Measurements from ENCODE around the gene GGA3.

GGA3 gene

DNA sequence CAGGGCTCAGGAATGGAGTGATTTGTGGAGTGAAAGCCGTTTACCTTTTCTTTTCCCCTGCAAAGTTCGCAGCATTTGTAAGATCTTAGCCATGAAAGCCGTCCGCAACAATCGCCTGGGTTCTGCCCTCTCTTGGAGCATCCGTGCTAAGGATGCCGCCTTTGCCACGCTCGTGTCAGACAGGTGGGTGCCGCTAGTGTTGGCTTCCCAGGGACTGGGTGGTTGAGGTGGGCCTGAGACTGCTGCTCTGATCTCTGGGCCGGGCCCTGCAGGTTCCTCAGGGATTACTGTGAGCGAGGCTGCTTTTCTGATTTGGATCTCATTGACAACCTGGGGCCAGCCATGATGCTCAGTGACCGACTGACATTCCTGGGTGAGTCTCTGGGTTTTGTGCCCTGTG lies 28.6 kb downstream of the GGA3 start:
- no peaks in the 10 kb centered on the region for H3K9me3 ChIP-seq (ENCODE audit: control insufficient read depth in 2 of 2, low read length in 2 of 2)
- no peak overlapping the region for H3K27ac ChIP-seq (ENCODE audit: low read length)
- H3K9ac ChIP-seq (ENCODE audit: low read length in 2 of 2) = no peak overlapping the region
- H3K4me3 ChIP-seq (ENCODE audit: low read length in 2 of 2) = no peak overlapping the region
- peaks cover 4% of the 10 kb centered on the region for H3K4me1 ChIP-seq (ENCODE audit: control insufficient read depth, insufficient read depth, low read length)
- H3K36me3 ChIP-seq (ENCODE audit: control insufficient read depth in 2 of 2, insufficient read depth in 2 of 2, low read length in 2 of 2) = peaks cover 57 to 70% of the 10 kb centered on the region in 2 donors
- no peaks in the 10 kb centered on the region for H3K27me3 ChIP-seq (ENCODE audit: control insufficient read depth in 1 of 2, insufficient read depth in 2 of 2, low read length in 2 of 2)

DNA sequence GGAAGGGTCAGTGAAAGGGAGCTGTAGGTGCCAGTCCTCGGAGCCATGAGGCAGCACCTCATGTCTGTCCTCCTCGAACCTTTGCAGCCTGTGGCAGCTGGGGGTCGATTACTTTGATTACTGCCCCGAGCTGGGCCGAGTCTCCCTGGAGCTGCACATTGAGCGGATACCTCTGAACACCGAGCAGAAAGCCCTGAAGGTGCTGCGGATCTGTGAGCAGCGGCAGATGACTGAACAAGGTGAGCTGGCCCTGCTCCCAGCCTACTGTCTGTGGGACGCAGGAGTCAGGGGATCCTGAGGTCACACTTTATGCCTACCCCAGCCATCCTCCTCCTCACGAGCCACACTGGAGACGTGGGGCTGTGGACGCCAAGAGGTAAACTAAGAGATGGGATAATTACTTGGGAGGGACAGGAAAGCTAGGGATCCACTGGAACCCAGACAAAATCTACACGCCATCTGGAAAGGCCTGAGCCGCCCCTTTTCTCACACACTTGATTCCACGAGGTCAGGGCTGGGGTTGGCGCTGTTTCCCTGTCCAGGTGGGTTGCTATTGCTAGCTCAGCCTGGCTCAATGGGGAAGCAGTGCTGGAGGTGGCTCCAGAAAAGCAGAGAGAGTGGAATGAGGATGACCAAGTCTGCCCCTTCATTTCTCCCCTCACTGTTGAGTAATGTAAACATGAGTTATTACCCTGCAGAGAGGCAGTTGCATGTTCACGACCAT lies 29.5 kb downstream of the GGA3 start:
- Histone ChIP-seq H3K4me3 (ENCODE audit: low read length in 2 of 2) (no peak overlapping the region), H3K27ac (ENCODE audit: low read length) (no peak overlapping the region), H3K4me1 (ENCODE audit: control insufficient read depth, insufficient read depth, low read length) (peaks cover 4% of the 10 kb centered on the region), H3K9ac (ENCODE audit: low read length in 2 of 2) (no peak overlapping the region), H3K36me3 (ENCODE audit: control insufficient read depth in 2 of 2, insufficient read depth in 2 of 2, low read length in 2 of 2) (peaks cover 51 to 64% of the 10 kb centered on the region in 2 donors), H3K27me3 (ENCODE audit: control insufficient read depth in 1 of 2, insufficient read depth in 2 of 2, low read length in 2 of 2) (no peaks in the 10 kb centered on the region), H3K9me3 (ENCODE audit: control insufficient read depth in 2 of 2, low read length in 2 of 2) (no peaks in the 10 kb centered on the region)

DNA sequence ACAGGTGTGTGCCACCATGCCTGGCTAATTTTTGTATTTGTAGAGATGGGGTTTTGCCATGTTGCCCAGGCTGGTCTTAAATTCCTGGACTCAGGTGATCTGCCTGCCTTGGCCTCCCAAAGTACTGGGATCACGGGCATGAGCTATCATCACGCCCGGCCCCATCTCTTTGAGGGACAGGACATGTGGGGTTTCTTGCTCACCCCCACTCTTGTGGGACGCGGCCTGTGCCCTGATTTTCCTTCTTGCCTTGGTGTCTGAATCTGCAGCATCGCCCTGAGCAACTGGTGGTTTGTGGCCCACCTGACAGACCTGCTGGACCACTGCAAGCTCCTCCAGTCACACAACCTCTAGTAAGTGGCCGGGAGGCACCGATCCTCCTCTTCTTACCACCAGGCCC lies 30.3 kb downstream of the GGA3 start:
- H3K27ac ChIP-seq (ENCODE audit: low read length) = no peak overlapping the region

DNA sequence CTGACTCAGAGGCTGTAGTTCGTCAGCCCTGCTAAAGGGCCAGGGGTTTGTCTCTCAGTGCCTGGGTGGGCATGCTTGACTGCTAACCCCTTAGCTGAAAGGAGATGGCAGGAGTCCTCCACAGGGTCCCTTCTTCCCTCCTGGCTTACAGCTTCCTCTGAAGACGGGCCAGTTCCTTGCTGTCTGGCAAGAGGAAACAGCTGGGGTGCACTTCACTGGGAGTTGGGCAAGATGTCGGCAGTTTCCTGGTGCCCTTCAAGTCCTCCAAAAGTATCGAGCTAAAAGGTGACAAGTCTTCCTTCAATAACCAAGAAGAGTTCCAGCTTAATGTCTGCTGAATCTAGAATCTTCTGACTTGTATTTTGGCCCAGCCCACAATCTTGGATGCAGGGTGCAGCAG lies 32.6 kb downstream of the GGA3 start:
- H3K4me3 ChIP-seq (ENCODE audit: low read length in 2 of 2) = no peak overlapping the region
- H3K9ac ChIP-seq (ENCODE audit: low read length in 2 of 2) = no peak overlapping the region
- H3K4me1 ChIP-seq (ENCODE audit: control insufficient read depth, insufficient read depth, low read length) = peaks cover 5% of the 10 kb centered on the region
- H3K9me3 ChIP-seq (ENCODE audit: control insufficient read depth in 2 of 2, low read length in 2 of 2) = no peaks in the 10 kb centered on the region
- peak overlapping the region; percentile 49 for H3K27ac ChIP-seq (ENCODE audit: low read length)
- no peaks in the 10 kb centered on the region for H3K27me3 ChIP-seq (ENCODE audit: control insufficient read depth in 1 of 2, insufficient read depth in 2 of 2, low read length in 2 of 2)
- H3K36me3 ChIP-seq (ENCODE audit: control insufficient read depth in 2 of 2, insufficient read depth in 2 of 2, low read length in 2 of 2) = peaks cover 50 to 58% of the 10 kb centered on the region in 2 donors

More for the DNA sequence above, 30.3 kb downstream of the GGA3 start:
- peaks cover 50 to 61% of the 10 kb centered on the region in 2 donors for H3K36me3 ChIP-seq (ENCODE audit: control insufficient read depth in 2 of 2, insufficient read depth in 2 of 2, low read length in 2 of 2)
- H3K4me3 ChIP-seq (ENCODE audit: low read length in 2 of 2) = no peak overlapping the region
- no peak overlapping the region for H3K9ac ChIP-seq (ENCODE audit: low read length in 2 of 2)
- H3K4me1 ChIP-seq (ENCODE audit: control insufficient read depth, insufficient read depth, low read length) = peaks cover 7% of the 10 kb centered on the region
- H3K9me3 ChIP-seq (ENCODE audit: control insufficient read depth in 2 of 2, low read length in 2 of 2) = no peaks in the 10 kb centered on the region
- no peaks in the 10 kb centered on the region for H3K27me3 ChIP-seq (ENCODE audit: control insufficient read depth in 1 of 2, insufficient read depth in 2 of 2, low read length in 2 of 2)

DNA sequence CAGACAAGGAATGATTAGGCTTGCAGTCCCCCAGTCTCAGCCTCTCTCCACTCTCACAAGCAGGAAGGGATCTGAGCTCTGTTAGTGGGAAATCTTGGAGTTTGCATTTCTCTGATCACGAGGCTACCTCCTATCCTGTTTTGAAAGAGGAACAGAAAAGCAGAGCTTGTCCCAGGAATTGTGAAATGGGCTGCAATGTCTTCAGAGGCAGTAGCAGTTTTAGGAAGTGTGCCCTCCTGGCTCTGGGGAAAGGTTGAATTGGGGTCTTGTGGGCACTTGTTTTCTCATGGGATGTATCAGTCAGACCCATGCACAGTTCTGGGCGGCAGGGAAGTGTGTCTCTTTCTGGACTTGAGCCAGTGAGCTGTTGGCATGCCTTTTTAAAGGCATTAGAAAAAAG lies 33.1 kb downstream of the GGA3 start:
- Histone ChIP-seq H3K27me3 (ENCODE audit: control insufficient read depth in 1 of 2, insufficient read depth in 2 of 2, low read length in 2 of 2) (no peaks in the 10 kb centered on the region), H3K4me1 (ENCODE audit: control insufficient read depth, insufficient read depth, low read length) (peaks cover 5% of the 10 kb centered on the region), H3K9me3 (ENCODE audit: control insufficient read depth in 2 of 2, low read length in 2 of 2) (no peaks in the 10 kb centered on the region), H3K9ac (ENCODE audit: low read length in 2 of 2) (peak overlapping the region in 1 of 2 donors; percentile 21), H3K27ac (ENCODE audit: low read length) (peak overlapping the region; percentile 49), H3K4me3 (ENCODE audit: low read length in 2 of 2) (no peak overlapping the region), H3K36me3 (ENCODE audit: control insufficient read depth in 2 of 2, insufficient read depth in 2 of 2, low read length in 2 of 2) (peaks cover 50 to 58% of the 10 kb centered on the region in 2 donors)

DNA sequence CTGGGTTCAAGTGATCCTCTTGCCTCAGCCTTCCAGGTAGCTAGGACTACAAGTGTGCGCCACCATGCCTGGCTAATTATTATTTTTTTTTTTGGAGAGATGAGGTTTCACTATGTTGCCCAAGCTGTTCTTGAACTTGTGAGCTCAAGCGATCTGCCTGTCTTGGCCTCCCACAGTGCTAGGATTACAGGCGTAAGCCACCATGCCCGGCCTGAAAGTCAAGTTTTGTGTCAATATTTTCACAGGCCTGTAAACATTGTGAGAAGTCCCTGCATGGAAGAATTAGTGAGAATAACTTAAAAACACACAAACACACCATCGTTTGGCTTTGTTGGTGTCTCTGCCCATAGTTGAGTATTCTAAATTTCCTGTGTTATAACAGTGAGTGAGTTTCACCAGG lies 33.7 kb downstream of the GGA3 start:
- peaks cover 47 to 53% of the 10 kb centered on the region in 2 donors for H3K36me3 ChIP-seq (ENCODE audit: control insufficient read depth in 2 of 2, insufficient read depth in 2 of 2, low read length in 2 of 2)
- no peak overlapping the region for H3K4me3 ChIP-seq (ENCODE audit: low read length in 2 of 2)
- peaks cover 5% of the 10 kb centered on the region for H3K4me1 ChIP-seq (ENCODE audit: control insufficient read depth, insufficient read depth, low read length)
- H3K9ac ChIP-seq (ENCODE audit: low read length in 2 of 2) = no peak overlapping the region
- H3K27ac ChIP-seq (ENCODE audit: low read length) = no peak overlapping the region
- no peaks in the 10 kb centered on the region for H3K9me3 ChIP-seq (ENCODE audit: control insufficient read depth in 2 of 2, low read length in 2 of 2)
- H3K27me3 ChIP-seq (ENCODE audit: control insufficient read depth in 1 of 2, insufficient read depth in 2 of 2, low read length in 2 of 2) = no peaks in the 10 kb centered on the region

DNA sequence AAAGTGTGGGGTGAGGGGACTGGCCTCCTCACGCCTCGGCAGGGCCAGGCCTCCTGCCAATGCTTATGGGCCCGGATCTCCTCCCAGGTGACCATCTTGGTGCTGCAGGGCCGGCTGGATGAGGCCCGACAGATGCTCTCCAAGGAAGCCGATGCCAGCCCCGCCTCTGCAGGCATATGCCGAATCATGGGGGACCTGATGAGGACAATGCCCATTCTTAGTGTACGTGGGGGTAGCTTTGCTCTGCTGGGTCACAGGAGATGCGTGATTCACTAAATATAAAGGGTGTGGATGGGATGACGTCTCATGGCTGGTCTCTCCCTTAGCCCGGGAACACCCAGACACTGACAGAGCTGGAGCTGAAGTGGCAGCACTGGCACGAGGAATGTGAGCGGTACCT lies 36.4 kb downstream of the GGA3 start:
- no peak overlapping the region for H3K9ac ChIP-seq (ENCODE audit: low read length in 2 of 2)
- H3K27ac ChIP-seq (ENCODE audit: low read length) = no peak overlapping the region
- no peaks in the 10 kb centered on the region for H3K9me3 ChIP-seq (ENCODE audit: control insufficient read depth in 2 of 2, low read length in 2 of 2)
- H3K4me3 ChIP-seq (ENCODE audit: low read length in 2 of 2) = no peak overlapping the region
- peaks cover 5% of the 10 kb centered on the region for H3K4me1 ChIP-seq (ENCODE audit: control insufficient read depth, insufficient read depth, low read length)
- H3K36me3 ChIP-seq (ENCODE audit: control insufficient read depth in 2 of 2, insufficient read depth in 2 of 2, low read length in 2 of 2) = peaks cover 37 to 41% of the 10 kb centered on the region in 2 donors
- H3K27me3 ChIP-seq (ENCODE audit: control insufficient read depth in 1 of 2, insufficient read depth in 2 of 2, low read length in 2 of 2) = no peaks in the 10 kb centered on the region

DNA sequence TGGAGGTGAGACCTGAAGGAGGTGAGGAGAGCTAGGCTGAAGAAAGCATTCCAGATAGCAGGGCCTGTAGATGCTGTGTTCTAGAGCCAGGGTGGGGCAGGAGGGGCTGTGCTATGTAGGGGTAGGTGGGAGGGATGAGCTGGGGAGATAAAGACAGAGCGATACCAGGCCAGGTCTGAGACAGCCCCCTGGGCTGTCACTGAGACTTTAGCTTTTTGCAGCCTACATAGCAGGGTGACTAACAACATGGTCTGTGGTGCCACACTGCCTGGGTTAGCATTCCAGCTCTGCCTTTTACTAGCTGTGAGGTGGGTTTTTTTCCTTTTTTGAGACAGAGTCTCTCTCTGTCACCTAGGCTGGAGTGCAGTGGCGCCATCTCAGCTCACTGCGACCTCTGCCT lies 41.6 kb downstream of the GGA3 start:
- H3K36me3 ChIP-seq (ENCODE audit: control insufficient read depth in 2 of 2, insufficient read depth in 2 of 2, low read length in 2 of 2) = peaks cover 37% of the 10 kb centered on the region in 2 donors
- no peaks in the 10 kb centered on the region for H3K9me3 ChIP-seq (ENCODE audit: control insufficient read depth in 2 of 2, low read length in 2 of 2)
- no peaks in the 10 kb centered on the region for H3K4me1 ChIP-seq (ENCODE audit: control insufficient read depth, insufficient read depth, low read length)
- no peak overlapping the region for H3K27ac ChIP-seq (ENCODE audit: low read length)
- no peak overlapping the region for H3K4me3 ChIP-seq (ENCODE audit: low read length in 2 of 2)
- H3K9ac ChIP-seq (ENCODE audit: low read length in 2 of 2) = no peak overlapping the region
- no peaks in the 10 kb centered on the region for H3K27me3 ChIP-seq (ENCODE audit: control insufficient read depth in 1 of 2, insufficient read depth in 2 of 2, low read length in 2 of 2)

DNA sequence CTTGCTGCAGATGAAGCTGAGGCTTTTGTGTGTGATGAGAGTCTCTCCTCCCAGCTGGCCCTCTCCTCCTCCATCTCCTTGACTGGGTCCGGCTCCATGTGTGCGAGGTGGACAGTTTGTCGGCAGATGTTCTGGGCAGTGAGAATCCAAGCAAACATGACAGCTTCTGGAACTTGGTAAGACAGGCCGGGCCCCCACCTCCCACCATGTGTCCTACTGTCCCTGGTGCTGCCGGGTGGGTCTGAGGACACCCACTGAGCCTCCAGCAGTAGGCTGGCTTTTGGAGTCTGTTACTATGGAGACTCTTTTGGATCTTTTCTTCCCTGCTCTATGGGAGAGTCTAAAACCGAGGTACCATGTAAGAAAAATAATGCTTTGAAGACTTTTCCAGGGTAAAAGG lies 43.3 kb downstream of the GGA3 start:
- no peaks in the 10 kb centered on the region for H3K27me3 ChIP-seq (ENCODE audit: control insufficient read depth in 1 of 2, insufficient read depth in 2 of 2, low read length in 2 of 2)
- H3K36me3 ChIP-seq (ENCODE audit: control insufficient read depth in 2 of 2, insufficient read depth in 2 of 2, low read length in 2 of 2) = peaks cover 40 to 44% of the 10 kb centered on the region in 2 donors
- H3K4me3 ChIP-seq (ENCODE audit: low read length in 2 of 2) = no peak overlapping the region
- no peak overlapping the region for H3K9ac ChIP-seq (ENCODE audit: low read length in 2 of 2)
- no peaks in the 10 kb centered on the region for H3K4me1 ChIP-seq (ENCODE audit: control insufficient read depth, insufficient read depth, low read length)
- H3K9me3 ChIP-seq (ENCODE audit: control insufficient read depth in 2 of 2, low read length in 2 of 2) = no peaks in the 10 kb centered on the region
- H3K27ac ChIP-seq (ENCODE audit: low read length) = no peak overlapping the region

DNA sequence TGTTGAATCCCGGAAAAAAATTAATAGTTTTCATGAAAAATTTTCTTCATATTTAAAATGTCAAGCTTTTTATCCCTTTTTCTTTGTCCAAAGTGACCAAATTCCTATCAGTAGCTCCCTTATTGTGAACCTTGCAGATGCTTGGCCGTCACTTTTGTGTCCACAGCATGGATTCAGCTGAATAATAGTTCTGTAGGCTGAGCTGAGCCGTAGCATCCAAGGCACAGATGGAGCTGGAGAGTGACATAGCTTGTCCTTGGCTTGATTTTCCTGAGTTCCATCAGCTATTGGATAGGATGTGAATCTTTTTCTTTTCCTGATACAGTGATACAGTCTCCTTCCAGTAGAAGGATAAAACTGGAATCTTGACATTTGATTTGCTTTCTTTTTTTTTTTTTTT lies 52.3 kb downstream of the GGA3 start:
- no peak overlapping the region for H3K9ac ChIP-seq (ENCODE audit: low read length in 2 of 2)
- H3K4me3 ChIP-seq (ENCODE audit: low read length in 2 of 2) = no peak overlapping the region
- no peaks in the 10 kb centered on the region for H3K9me3 ChIP-seq (ENCODE audit: control insufficient read depth in 2 of 2, low read length in 2 of 2)
- H3K27ac ChIP-seq (ENCODE audit: low read length) = no peak overlapping the region
- H3K36me3 ChIP-seq (ENCODE audit: control insufficient read depth in 2 of 2, insufficient read depth in 2 of 2, low read length in 2 of 2) = peaks cover 16 to 27% of the 10 kb centered on the region in 2 donors
- H3K4me1 ChIP-seq (ENCODE audit: control insufficient read depth, insufficient read depth, low read length) = peaks cover 22% of the 10 kb centered on the region
- no peaks in the 10 kb centered on the region for H3K27me3 ChIP-seq (ENCODE audit: control insufficient read depth in 1 of 2, insufficient read depth in 2 of 2, low read length in 2 of 2)

DNA sequence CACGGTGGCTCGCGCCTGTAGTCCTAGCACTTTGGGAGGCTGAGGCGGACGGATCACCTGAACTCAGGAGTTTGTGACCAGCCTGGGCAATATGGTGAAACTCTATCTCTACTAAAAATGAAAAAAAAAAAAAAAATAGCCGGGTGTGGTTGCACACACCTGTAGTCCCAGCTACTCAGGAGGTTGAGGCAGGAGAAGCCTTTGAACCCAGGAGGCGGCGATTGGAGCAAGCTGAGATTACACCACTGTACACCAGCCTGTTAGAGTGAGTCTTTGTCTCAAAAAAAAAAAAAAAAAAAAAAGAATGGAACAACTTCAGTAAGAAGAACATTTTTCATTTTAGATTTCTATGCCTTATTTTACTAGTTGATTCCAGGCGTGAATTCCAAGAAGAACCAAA lies 53.2 kb downstream of the GGA3 start:
- H3K9ac ChIP-seq (ENCODE audit: low read length in 2 of 2) = no peak overlapping the region
- H3K9me3 ChIP-seq (ENCODE audit: control insufficient read depth in 2 of 2, low read length in 2 of 2) = no peaks in the 10 kb centered on the region
- peaks cover 22% of the 10 kb centered on the region for H3K4me1 ChIP-seq (ENCODE audit: control insufficient read depth, insufficient read depth, low read length)
- no peak overlapping the region for H3K4me3 ChIP-seq (ENCODE audit: low read length in 2 of 2)
- peaks cover 13 to 22% of the 10 kb centered on the region in 2 donors for H3K36me3 ChIP-seq (ENCODE audit: control insufficient read depth in 2 of 2, insufficient read depth in 2 of 2, low read length in 2 of 2)
- no peaks in the 10 kb centered on the region for H3K27me3 ChIP-seq (ENCODE audit: control insufficient read depth in 1 of 2, insufficient read depth in 2 of 2, low read length in 2 of 2)
- H3K27ac ChIP-seq (ENCODE audit: low read length) = no peak overlapping the region

Measured in stomach smooth muscle (tissue), 2 donors.